HAP-1 (cell line): ENCODE measurements around the gene SMPD3.

Experiments used
- DNase-seq, 2 experiments: peaks; one replicate each; pipeline ENCODE4 v3.0.0-alpha.2; 2016 to 2020; ENCODE audit warnings: low spot score in 2 of 2
- H3K27me3 ChIP-seq: fragments of 250-450 bp; sonication (Bioruptor Pico); 2 replicates; pipeline ENCODE4 v1.5.1; 2020; ENCODE audit warnings: low read depth, mild to moderate bottlenecking, moderate library complexity
- H3K36me3 ChIP-seq: fragments of 250-450 bp; sonication (Bioruptor Pico); replicated peaks from 2 replicates; pipeline ENCODE4 v1.5.1; 2020; ENCODE audit warnings: mild to moderate bottlenecking
- H3K4me1 ChIP-seq: fragments of 250-450 bp; sonication (Bioruptor Pico); 2 replicates; pipeline ENCODE4 v1.5.1; 2020; ENCODE audit warnings: mild to moderate bottlenecking
- H3K4me3 ChIP-seq: fragments of 250-450 bp; sonication (Bioruptor Pico); 2 replicates; pipeline ENCODE4 v1.5.1; 2020; ENCODE audit warnings: mild to moderate bottlenecking, moderate library complexity
- H3K9me3 ChIP-seq: fragments of 250-450 bp; sonication (Bioruptor Pico); 2 replicates; pipeline ENCODE4 v1.5.1; 2020; ENCODE audit warnings: mild to moderate bottlenecking, moderate library complexity
- in situ Hi-C: fragments of 300-500 bp; cut with MboI; formaldehyde crosslinking; loops from 3 replicates; pipeline ENCODE4 v1.14.3; 2020; ENCODE audit warnings: low sequenced_read_pairs, inconsistent platforms, mixed read lengths

Gene SMPD3

GRCh38 chr16:68375801-68376536 is 72.3 kb downstream of the SMPD3 start:
- no peaks in the 10 kb centered on the region for H3K36me3 ChIP-seq
- no peak overlapping the region for H3K4me3 ChIP-seq
- DNase-seq: no peak
- in situ Hi-C loops: loop anchor here (25.0 kb wide), 1 partner anchor 136 kb away; no protein-coding TSS in a partner anchor
- H3K4me1 ChIP-seq: no peaks in the 10 kb centered on the region
- no peaks in the 10 kb centered on the region for H3K27me3 ChIP-seq
- no peaks in the 10 kb centered on the region for H3K9me3 ChIP-seq

DNA sequence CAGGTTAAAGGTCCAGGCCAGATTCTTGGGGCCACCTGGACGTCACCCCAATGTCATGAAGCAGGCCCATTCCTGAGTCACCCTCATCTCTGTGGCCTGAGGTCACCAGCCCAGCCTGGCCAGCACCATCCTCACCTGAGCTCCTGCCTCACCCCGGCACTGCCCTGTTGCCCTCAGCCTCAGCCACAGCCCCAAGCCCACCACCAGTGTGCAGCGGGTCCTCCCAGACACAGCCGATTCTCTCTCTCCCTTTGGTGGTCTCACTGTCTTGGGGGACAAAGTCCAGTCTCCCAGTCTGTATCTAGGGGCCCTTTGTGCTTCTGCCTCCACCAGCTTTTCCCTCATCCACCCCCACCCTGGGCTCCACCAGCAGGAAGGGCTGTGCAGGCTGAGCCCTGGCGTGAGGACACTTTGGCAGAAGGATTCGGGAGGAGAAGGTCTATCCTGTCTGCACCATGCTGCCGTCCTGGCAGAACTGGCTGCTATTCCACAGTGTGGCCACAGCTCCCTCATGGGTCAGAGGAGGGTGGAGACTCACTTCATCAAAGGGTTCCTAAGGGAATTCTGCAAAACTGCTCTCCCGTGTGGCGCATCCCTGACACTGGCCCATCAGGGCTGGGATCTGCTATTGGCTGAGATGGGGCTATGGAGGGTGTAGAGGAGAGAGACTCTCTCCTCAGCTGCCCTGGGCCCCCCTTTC is 73.2 kb downstream of the SMPD3 start:
- no peak overlapping the region for H3K4me3 ChIP-seq
- no peaks in the 10 kb centered on the region for H3K4me1 ChIP-seq
- no peaks in the 10 kb centered on the region for H3K27me3 ChIP-seq
- in situ Hi-C loops: loop anchor here (25.0 kb wide), 1 partner anchor 137 kb away; no protein-coding TSS in a partner anchor
- H3K9me3 ChIP-seq: no peaks in the 10 kb centered on the region
- DNase-seq: no peak
- no peaks in the 10 kb centered on the region for H3K36me3 ChIP-seq

DNA sequence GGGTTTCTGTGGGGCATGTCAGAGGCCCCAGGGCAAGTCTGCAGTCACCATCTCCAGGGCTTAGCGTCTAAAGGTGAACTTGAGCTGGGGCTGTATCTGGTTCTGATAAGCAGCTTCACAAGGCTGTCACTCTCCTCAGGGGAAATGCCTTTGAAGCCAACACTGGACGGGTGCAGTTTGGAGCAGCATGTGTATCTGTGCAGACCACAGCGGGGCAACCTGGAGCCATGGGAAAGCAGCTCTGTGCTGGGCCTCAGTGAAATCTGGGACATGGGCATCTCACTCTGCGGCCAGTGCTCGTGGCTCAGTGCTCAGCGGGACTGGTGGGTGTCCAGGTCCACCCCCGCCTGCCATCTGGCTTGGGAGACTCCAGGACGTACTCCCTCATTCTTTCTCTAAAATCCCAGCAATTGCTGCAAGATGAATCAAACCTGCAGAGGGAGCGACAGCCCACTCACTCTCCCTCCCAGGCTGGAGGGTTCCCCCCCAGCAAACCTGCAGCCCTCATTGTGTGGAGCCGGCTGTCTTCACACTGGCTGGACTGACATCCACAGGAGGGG is 74.0 kb downstream of the SMPD3 start:
- Histone ChIP-seq H3K36me3 (no peaks in the 10 kb centered on the region), H3K27me3 (no peaks in the 10 kb centered on the region), H3K4me1 (no peaks in the 10 kb centered on the region), H3K4me3 (no peak overlapping the region), H3K9me3 (no peaks in the 10 kb centered on the region)
- DNase-seq: no peak
- in situ Hi-C loops: no loop called here

- DNase-seq: no peak
- no peak overlapping the region for H3K4me3 ChIP-seq
- no peaks in the 10 kb centered on the region for H3K9me3 ChIP-seq
- H3K27me3 ChIP-seq: no peaks in the 10 kb centered on the region
- H3K4me1 ChIP-seq: no peaks in the 10 kb centered on the region
- no peaks in the 10 kb centered on the region for H3K36me3 ChIP-seq
- in situ Hi-C loops: no loop called here
Measured at GRCh38 chr16:68373528-68374245, 74.6 kb downstream of the SMPD3 start.

DNA sequence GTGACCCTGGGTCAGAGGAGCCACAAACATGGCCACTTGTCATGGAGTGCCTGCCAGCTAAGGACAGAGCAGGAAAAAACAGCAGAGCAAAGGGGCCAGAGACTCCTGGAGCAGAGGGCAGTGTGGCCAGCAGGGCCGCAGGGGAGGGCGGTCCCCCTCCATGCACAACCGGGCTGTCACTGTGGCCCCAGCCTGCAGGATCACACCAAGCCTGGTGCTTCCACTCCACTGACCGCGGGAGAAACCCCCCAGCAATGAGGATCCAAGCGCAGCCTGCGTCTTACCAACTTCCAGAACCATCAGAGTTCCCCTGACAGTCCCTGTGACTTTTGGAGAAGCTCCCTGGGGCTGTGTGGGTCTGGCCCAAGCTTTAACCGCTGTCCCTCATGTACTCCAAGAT is 75.5 kb downstream of the SMPD3 start:
- H3K9me3 ChIP-seq: no peaks in the 10 kb centered on the region
- no peaks in the 10 kb centered on the region for H3K4me1 ChIP-seq
- H3K36me3 ChIP-seq: no peaks in the 10 kb centered on the region
- DNase-seq: no peak
- no peak overlapping the region for H3K4me3 ChIP-seq
- in situ Hi-C loops: no loop called here
- no peaks in the 10 kb centered on the region for H3K27me3 ChIP-seq

GRCh38 chr16:68372381-68372720 is 76.0 kb downstream of the SMPD3 start:
- Histone ChIP-seq H3K4me3 (no peak overlapping the region), H3K27me3 (no peaks in the 10 kb centered on the region), H3K4me1 (no peaks in the 10 kb centered on the region), H3K9me3 (no peaks in the 10 kb centered on the region), H3K36me3 (no peaks in the 10 kb centered on the region)
- no peak for DNase-seq
- in situ Hi-C loops: no loop called here

- in situ Hi-C loops: no loop called here
- H3K4me3 ChIP-seq: no peak overlapping the region
- no peaks in the 10 kb centered on the region for H3K9me3 ChIP-seq
- H3K27me3 ChIP-seq: no peaks in the 10 kb centered on the region
- DNase-seq: no peak
- H3K36me3 ChIP-seq: no peaks in the 10 kb centered on the region
- H3K4me1 ChIP-seq: no peaks in the 10 kb centered on the region
Measured at GRCh38 chr16:68371706-68372380, 76.5 kb downstream of the SMPD3 start.

GRCh38 chr16:68371276-68371651 is 77.0 kb downstream of the SMPD3 start:
- DNase-seq: no peak
- Histone ChIP-seq H3K9me3 (no peaks in the 10 kb centered on the region), H3K4me1 (no peaks in the 10 kb centered on the region), H3K36me3 (no peaks in the 10 kb centered on the region), H3K4me3 (no peak overlapping the region), H3K27me3 (no peaks in the 10 kb centered on the region)
- in situ Hi-C loops: no loop called here

DNA sequence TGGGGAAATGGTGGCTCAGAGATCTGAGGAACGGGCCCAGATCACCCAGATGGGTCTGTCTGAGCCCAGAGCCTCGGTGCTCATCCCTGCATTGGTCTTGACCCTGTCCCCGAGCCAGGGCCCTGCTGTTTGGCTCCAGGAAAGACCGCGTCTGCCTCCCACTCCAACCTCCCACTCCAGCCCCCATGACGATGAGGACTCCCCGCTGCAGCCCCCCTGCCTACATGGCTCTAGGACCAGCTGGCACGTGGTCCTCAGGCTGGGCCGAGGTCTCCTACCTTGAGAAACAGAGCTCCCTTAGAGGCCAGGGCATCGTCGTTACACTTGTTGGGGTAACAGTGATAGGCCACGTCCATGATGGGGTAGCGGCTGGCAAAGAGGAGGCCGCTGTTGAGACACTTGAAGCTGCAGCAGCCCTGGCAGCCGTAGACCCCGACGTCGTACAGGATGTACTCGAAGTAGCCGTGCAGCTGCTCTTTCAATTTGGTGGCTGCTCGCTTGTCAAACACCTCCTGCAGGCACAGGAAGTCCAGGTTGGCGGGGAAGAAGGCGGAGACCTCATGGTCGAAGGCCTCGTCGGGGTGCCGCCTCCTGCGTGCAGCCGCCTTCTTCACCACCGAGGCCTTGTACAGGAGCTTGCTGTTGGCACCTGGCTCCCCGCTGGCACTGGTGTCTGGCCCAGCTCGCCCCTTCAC is 77.6 kb downstream of the SMPD3 start:
- Histone ChIP-seq H3K27me3 (no peaks in the 10 kb centered on the region), H3K4me3 (no peak overlapping the region), H3K4me1 (no peaks in the 10 kb centered on the region), H3K9me3 (no peaks in the 10 kb centered on the region), H3K36me3 (no peaks in the 10 kb centered on the region)
- DNase-seq: no peak
- in situ Hi-C loops: no loop called here

GRCh38 chr16:68369697-68370580 is 78.4 kb downstream of the SMPD3 start:
- no peaks in the 10 kb centered on the region for H3K4me1 ChIP-seq
- no peaks in the 10 kb centered on the region for H3K9me3 ChIP-seq
- H3K27me3 ChIP-seq: no peaks in the 10 kb centered on the region
- H3K36me3 ChIP-seq: no peaks in the 10 kb centered on the region
- DNase-seq: no peak
- in situ Hi-C loops: no loop called here
- H3K4me3 ChIP-seq: no peak overlapping the region

- no peak for DNase-seq
- no peak overlapping the region for H3K4me3 ChIP-seq
- H3K4me1 ChIP-seq: no peaks in the 10 kb centered on the region
- no peaks in the 10 kb centered on the region for H3K27me3 ChIP-seq
- in situ Hi-C loops: no loop called here
- no peaks in the 10 kb centered on the region for H3K36me3 ChIP-seq
- H3K9me3 ChIP-seq: no peaks in the 10 kb centered on the region
Measured at GRCh38 chr16:68369168-68369567, 79.1 kb downstream of the SMPD3 start.

- H3K4me3 ChIP-seq: no peak overlapping the region
- H3K36me3 ChIP-seq: no peaks in the 10 kb centered on the region
- in situ Hi-C loops: no loop called here
- H3K9me3 ChIP-seq: no peaks in the 10 kb centered on the region
- DNase-seq: no peak
- no peaks in the 10 kb centered on the region for H3K27me3 ChIP-seq
- no peaks in the 10 kb centered on the region for H3K4me1 ChIP-seq
Measured at GRCh38 chr16:68368301-68368888, 79.9 kb downstream of the SMPD3 start.
